HepG2 (cell line): Measurements from ENCODE around the gene NLRC5.

ENCODE experiments used
- CTCF ChIP-seq: sonication (generic); formaldehyde crosslinking; IDR thresholded peaks from 2 replicates; pipeline ENCODE4 v1.5.0; 2020; ENCODE audit warnings: mild to moderate bottlenecking, missing genetic modification reagents, moderate library complexity
- HMGA1 ChIP-seq: sonication (generic); formaldehyde crosslinking; conservative IDR thresholded peaks from 2 replicates; pipeline ENCODE4 v1.4.0; 2020; ENCODE audit warnings: missing genetic modification reagents
- JUN ChIP-seq: sonication (generic); formaldehyde crosslinking; IDR thresholded peaks from 2 replicates; pipeline ENCODE4 v1.4.0; 2020; ENCODE audit warnings: mild to moderate bottlenecking, missing genetic modification reagents
- KLF16 ChIP-seq, 2 experiments: sonication (generic) in 1 of 2; formaldehyde crosslinking in 1 of 2; IDR thresholded peaks; 2 replicates each; pipeline versions ENCODE4 v1.6.1 to v1.8.0; 2016 to 2023; ENCODE audit warnings: missing genetic modification reagents in 2 of 2, missing compliant biosample characterization in 1 of 2
- MED13 ChIP-seq: sonication (generic); formaldehyde crosslinking; IDR thresholded peaks from 2 replicates; pipeline ENCODE4 v1.5.0; 2020; ENCODE audit warnings: missing genetic modification reagents
- PRMT3 ChIP-seq: sonication (generic); formaldehyde crosslinking; IDR thresholded peaks from 2 replicates; pipeline ENCODE4 v1.8.1; 2022; ENCODE audit warnings: low read depth, mild to moderate bottlenecking, moderate library complexity, missing genetic modification reagents, borderline replicate concordance
- RAD21 ChIP-seq: fragments of 450-650 bp; formaldehyde crosslinking; IDR thresholded peaks from 2 replicates; pipeline ENCODE4 v1.5.0; 2020; ENCODE audit warnings: mild to moderate bottlenecking
- SMAD3 ChIP-seq: sonication (generic); formaldehyde crosslinking; IDR thresholded peaks from 2 replicates; pipeline ENCODE4 v1.4.0; 2020; ENCODE audit warnings: missing genetic modification reagents
- USF2 ChIP-seq, 2 experiments: sonication (generic) in 1 of 2; formaldehyde crosslinking in 1 of 2; IDR thresholded peaks; 2 replicates each; pipeline versions ENCODE4 v1.5.1 to v1.6.1; 2011 to 2020; ENCODE audit warnings: borderline replicate concordance in 1 of 2, low read depth in 1 of 2, low read length in 1 of 2, mild to moderate bottlenecking in 1 of 2, missing genetic modification reagents in 1 of 2, moderate library complexity in 1 of 2
- ZNF274 ChIP-seq: sonication (generic); formaldehyde crosslinking; IDR thresholded peaks from 2 replicates; pipeline ENCODE4 v1.5.1; 2020; ENCODE audit warnings: mild to moderate bottlenecking, missing genetic modification reagents
- ZNF746 ChIP-seq: sonication (generic); formaldehyde crosslinking; IDR thresholded peaks from 2 replicates; pipeline ENCODE4 v1.8.0; 2022; ENCODE audit warnings: mild to moderate bottlenecking, missing genetic modification reagents
- ZNF891 ChIP-seq: sonication (generic); formaldehyde crosslinking; IDR thresholded peaks from 2 replicates; pipeline ENCODE4 v1.5.0; 2020; ENCODE audit warnings: mild to moderate bottlenecking, missing genetic modification reagents

GRCh38 chr16:56970934-56971767 lies 18.2 kb upstream of the NLRC5 start:
- TF ChIP-seq CTCF (CRISPR knock-in tag) (no peak), RAD21 (CRISPR knock-in tag) (no peak), ZNF746 (CRISPR knock-in tag) (no peak), ZNF891 (no peak), ZNF274 (CRISPR knock-in tag) (no peak), PRMT3 (CRISPR knock-in tag) (no peak), SMAD3 (CRISPR knock-in tag) (no peak), HMGA1 (CRISPR knock-in tag) (no peak), USF2 (IDR thresholded peaks at IDR 0.05; ENCODE audit: low read depth, low read length) (no peak), USF2 (CRISPR knock-in tag; IDR thresholded peaks at IDR 0.05; ENCODE audit: borderline replicate concordance) (no peak), JUN (CRISPR knock-in tag) (no peak), KLF16 (CRISPR knock-in tag; IDR thresholded peaks at IDR 0.05) (no peak), MED13 (no peak)
